ENCODE results near the gene UIMC1.

DNA sequence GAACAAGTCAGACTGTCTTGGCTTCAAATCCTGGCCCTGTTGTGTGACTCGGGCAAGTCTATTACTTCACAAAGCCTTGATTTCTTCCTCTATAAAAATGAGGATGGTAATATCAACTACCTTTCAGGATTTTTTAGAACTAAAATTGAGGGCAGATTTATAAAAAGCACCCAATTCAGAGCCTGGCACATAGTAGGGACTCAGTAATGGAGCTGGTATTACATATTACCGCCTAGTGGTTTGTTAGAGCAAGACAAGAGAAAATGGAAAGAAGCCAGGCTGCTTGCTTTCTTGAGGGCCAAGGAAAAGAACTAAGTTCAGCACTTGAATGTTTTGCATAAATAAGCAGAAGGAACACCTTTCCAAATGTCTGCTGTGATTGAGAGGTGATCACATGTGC lies 35.4 kb upstream of the UIMC1 start:
- TF ChIP-seq, protein P1, sequence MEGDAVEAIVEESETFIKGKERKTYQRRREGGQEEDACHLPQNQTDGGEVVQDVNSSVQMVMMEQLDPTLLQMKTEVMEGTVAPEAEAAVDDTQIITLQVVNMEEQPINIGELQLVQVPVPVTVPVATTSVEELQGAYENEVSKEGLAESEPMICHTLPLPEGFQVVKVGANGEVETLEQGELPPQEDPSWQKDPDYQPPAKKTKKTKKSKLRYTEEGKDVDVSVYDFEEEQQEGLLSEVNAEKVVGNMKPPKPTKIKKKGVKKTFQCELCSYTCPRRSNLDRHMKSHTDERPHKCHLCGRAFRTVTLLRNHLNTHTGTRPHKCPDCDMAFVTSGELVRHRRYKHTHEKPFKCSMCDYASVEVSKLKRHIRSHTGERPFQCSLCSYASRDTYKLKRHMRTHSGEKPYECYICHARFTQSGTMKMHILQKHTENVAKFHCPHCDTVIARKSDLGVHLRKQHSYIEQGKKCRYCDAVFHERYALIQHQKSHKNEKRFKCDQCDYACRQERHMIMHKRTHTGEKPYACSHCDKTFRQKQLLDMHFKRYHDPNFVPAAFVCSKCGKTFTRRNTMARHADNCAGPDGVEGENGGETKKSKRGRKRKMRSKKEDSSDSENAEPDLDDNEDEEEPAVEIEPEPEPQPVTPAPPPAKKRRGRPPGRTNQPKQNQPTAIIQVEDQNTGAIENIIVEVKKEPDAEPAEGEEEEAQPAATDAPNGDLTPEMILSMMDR (IDR thresholded peaks at IDR 0.05; ENCODE audit: insufficient read depth, low read depth, low read length), result peak; percentile 5
- TF ChIP-seq EZH2 (IDR thresholded peaks at IDR 0.05; ENCODE audit: insufficient read depth, low read length), result no peak
